NB4 (cell line): ENCODE results near the gene STOX2.

Source experiments
- DNase-seq: peaks from one replicate; pipeline ENCODE4 v3.0.0; 2010; ENCODE audit warnings: low read depth
- H3K4me3 ChIP-seq: one replicate; pipeline ENCODE4 v1.5.1; 2011; ENCODE audit warnings: mild to moderate bottlenecking, low read depth, low read length, moderate library complexity
- MAX ChIP-seq: IDR thresholded peaks from 2 replicates; pipeline ENCODE4 v1.6.1; 2011; ENCODE audit warnings: low read depth, low read length
- MYC ChIP-seq: IDR thresholded peaks from 2 replicates; pipeline ENCODE4 v1.6.1; 2011; ENCODE audit warnings: low read depth, low read length
- POLR2A ChIP-seq: IDR thresholded peaks from 2 replicates; pipeline ENCODE4 v1.6.1; 2011; ENCODE audit warnings: mild to moderate bottlenecking; ENCODE audit not compliant: insufficient read length; ENCODE audit errors: extremely low read depth
- TF ChIP-seq, protein P1 (sequence below): IDR thresholded peaks from one replicate; pipeline ENCODE4 v1.5.1; 2012; ENCODE audit warnings: low read depth, low read length

STOX2 gene

DNA sequence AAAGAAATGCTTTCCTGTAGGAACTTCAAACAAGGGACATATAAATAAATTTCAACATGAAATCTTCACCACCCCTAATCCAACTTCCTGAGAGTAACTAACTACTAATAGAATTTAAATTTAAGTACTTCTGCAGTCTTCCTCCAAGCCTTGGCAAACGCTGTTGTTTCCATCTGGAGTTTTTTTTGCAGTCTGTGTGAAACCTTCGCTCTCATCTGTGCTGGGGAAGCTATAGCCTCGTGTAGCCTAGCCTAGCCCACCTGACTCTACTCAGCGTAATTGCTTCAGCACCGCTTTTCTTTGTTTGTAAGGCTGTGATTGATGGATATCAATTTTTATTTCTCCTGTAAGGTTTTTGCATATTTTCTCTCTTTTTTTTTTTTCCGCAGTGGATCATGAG lies 30.9 kb downstream of the STOX2 start:
- no peak for DNase-seq
- TF ChIP-seq MYC (no peak), POLR2A (no peak), MAX (no peak)
- TF ChIP-seq, protein P1, sequence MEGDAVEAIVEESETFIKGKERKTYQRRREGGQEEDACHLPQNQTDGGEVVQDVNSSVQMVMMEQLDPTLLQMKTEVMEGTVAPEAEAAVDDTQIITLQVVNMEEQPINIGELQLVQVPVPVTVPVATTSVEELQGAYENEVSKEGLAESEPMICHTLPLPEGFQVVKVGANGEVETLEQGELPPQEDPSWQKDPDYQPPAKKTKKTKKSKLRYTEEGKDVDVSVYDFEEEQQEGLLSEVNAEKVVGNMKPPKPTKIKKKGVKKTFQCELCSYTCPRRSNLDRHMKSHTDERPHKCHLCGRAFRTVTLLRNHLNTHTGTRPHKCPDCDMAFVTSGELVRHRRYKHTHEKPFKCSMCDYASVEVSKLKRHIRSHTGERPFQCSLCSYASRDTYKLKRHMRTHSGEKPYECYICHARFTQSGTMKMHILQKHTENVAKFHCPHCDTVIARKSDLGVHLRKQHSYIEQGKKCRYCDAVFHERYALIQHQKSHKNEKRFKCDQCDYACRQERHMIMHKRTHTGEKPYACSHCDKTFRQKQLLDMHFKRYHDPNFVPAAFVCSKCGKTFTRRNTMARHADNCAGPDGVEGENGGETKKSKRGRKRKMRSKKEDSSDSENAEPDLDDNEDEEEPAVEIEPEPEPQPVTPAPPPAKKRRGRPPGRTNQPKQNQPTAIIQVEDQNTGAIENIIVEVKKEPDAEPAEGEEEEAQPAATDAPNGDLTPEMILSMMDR, result no peak
- no peak overlapping the region for H3K4me3 ChIP-seq

DNA sequence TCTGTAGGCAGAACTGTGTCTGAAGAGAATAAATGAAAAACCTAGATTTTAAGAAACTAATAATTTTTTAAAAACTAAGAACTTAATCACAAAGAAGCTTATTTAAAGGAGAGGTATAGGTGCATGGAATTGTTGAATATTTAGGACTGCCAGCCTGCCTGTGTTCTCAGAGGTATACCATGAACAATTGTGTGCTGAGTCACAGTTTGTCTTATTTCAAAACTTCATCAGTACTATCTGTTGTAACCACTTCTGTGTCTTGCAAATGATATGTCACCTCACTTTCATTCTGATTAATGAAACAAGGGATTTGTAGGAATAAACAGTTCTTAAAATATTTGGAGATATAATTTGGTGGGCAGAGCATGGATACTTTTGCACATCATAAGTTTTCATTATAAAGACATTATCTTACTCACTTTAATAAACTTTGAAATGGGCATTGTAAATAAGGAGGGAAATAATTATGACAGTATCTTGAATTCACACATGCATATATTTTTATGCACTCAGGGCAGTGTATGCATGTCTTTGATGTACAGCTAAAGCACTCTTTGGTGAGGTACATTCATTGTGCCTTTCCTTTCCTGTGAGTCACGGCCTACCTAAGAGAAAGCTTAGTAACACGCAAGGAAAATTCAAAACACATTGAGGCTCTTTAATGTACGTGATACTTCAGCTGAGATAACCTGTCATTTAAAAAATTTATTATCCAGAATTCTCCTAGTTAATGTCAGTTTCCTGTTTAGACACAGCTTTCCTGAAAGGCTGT lies 31.7 kb downstream of the STOX2 start:
- TF ChIP-seq, protein P1, result no peak
- TF ChIP-seq MYC, result no peak
- TF ChIP-seq MAX, result no peak
- TF ChIP-seq POLR2A, result no peak
- H3K4me3 ChIP-seq, result no peak overlapping the region
- DNase-seq, result peak; percentile 11

DNA sequence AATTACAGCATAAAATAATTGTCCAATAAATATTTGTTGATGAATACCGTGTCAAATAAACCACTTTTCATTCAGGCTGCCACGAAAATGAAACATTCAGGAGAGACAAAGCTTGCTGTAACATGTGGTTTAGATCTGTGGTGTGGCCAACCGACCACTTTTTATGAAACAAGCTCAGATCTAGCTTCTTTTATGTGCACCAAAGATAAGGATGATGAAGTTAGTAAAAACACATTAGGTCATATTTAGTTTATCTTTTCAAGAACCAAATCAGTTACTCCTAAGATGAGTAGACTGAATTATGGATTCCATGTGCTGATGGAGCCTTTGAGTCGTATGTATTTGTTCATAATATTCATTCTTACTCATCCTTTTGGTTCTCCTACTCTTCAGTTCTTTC lies 35.8 kb downstream of the STOX2 start:
- H3K4me3 ChIP-seq, result no peak overlapping the region
- TF ChIP-seq MYC (no peak), POLR2A (no peak), MAX (no peak)
- TF ChIP-seq, protein P1, result no peak
- peak; percentile 15 for DNase-seq

GRCh38 chr4:183941964-183942363 lies 36.9 kb downstream of the STOX2 start:
- H3K4me3 ChIP-seq, result no peak overlapping the region
- DNase-seq, result no peak
- TF ChIP-seq MAX (no peak), POLR2A (no peak), MYC (no peak)
- TF ChIP-seq, protein P1, result no peak

GRCh38 chr4:183945741-183946140 lies 40.6 kb downstream of the STOX2 start:
- no peak for DNase-seq
- TF ChIP-seq MAX (no peak), POLR2A (no peak), MYC (no peak)
- TF ChIP-seq, protein P1, result no peak

More at GRCh38 chr4:183945741-183946140, 40.6 kb downstream of the STOX2 start:
- H3K4me3 ChIP-seq, result no peak overlapping the region
